GM21423 (cell line): ENCODE data around the gene INPP5E.

Experiments used
- ATAC-seq: cut with Tn5 transposase; IDR thresholded peaks from one replicate; pipeline ENCODE4 v1.9.1; 2021; ENCODE audit warnings: mild to moderate bottlenecking, moderate library complexity; ENCODE audit not compliant: unreplicated experiment

INPP5E gene, protein sequence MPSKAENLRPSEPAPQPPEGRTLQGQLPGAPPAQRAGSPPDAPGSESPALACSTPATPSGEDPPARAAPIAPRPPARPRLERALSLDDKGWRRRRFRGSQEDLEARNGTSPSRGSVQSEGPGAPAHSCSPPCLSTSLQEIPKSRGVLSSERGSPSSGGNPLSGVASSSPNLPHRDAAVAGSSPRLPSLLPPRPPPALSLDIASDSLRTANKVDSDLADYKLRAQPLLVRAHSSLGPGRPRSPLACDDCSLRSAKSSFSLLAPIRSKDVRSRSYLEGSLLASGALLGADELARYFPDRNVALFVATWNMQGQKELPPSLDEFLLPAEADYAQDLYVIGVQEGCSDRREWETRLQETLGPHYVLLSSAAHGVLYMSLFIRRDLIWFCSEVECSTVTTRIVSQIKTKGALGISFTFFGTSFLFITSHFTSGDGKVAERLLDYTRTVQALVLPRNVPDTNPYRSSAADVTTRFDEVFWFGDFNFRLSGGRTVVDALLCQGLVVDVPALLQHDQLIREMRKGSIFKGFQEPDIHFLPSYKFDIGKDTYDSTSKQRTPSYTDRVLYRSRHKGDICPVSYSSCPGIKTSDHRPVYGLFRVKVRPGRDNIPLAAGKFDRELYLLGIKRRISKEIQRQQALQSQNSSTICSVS

DNA sequence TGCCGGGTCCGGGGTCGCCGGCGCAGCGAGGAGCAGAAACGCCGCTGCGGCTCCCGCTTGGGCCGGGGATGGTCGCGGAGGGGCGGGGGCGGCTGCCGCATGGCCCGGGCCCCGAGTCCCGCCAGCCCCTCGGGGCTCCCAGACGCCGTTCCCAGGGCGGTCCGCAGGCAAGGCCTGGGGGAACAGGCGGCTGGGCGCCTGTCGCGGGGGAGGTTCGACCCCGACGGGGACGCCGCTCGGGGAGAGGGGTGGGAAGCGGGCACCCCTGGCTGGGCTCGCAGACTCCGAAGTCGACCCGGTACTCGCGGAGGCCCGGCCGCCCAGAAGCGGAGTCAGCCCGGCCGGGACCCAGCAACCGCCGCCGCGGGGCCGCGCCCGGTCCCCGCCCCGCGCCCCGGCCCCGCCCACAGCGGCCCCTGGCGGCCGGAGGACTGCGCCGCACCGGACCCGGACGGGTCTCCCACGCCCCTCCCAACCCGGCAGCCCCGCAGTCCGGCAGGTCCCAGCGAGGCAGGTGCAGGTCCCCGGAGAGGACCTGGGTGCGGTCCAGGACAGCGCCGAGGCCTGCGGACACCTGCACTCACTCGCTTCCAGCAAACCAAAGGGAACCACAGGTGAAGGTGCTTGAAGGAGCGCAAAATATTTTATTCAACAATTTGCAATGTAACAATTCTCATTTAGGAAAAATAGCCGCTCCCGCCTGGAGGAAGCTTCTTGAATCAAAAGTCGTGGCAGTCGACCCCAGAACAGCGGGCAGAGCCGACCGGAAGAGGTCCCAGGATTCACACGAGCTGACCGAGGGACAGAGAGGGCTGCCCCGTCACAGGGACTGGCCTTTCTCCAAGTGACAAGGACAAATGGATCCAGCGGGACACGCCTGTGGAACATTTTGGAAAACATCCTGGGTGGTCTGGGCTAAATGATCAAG is at the start of gene INPP5E:
INPP5E (minus strand) TSS at position 365 of the 928 bp plus-strand sequence. CDS start 426 bp downstream, outside the sequence.
- peak; percentile 76 for ATAC-seq

DNA sequence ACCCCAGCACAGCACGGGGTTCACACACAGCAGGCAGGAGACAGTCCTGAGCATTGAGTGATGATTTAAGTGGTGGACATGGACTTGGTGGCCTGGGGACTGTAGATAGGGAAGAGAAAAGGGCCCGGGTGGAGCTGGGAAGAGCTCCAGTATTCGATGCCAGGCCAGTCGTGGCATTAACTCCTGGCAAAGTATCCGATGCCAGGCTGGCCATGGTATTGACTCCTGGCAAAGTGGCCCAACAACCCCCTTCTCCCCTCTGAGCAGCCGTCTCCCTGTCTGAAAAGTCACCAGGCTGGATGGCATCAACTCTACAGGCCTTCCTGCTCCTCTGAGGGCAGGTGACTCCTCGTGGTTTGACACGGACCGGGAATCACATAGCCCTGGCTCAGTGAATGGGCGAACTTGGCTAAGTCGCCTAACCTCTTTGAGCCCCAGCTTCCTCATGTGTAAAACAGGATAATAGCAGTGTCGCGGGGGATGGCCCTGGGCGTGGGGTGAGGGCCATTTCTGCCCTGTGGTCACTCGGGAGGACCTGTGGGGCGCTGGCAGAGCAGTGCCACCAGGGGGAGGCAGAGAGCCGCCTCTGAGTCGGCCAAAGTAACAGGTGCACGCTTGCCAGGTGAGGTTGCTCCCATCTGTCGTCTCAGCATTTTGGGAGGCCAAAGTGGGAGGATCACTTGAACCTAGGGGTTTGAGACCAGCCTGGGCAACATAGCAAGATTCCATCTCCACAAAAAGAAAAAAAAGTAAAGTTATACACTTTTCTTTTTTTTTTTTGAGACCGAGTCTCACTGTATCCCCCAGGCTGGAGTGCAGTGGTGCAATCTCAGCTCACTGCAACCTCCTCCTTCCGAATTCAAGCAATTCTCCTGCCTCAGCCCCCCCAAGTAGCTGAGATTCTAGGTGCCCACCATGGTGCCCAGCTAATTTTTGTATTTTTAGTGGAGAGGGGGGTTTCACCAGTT is 48.9 kb upstream of the INPP5E start:
- no peak for ATAC-seq

DNA sequence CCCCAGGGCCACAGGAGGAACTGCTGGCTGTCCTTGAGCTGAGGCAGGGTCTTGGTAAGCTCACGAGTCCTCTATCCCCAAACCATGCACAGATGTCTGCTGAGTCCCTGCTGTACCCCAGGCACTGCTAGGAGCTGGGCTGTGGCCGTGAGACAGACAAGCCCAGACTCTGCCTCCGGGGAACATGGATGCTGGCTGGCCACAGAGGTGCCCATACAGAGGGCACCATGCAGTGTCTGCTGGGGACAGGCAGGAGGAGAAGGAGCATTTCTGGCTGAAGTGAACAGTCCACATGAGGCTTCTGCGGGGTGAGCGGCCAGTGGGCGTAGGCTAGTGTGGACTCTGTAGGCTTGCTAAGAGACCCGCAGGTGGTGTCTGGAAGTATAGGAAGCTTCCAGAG is 48.0 kb upstream of the INPP5E start:
- ATAC-seq: no peak

DNA sequence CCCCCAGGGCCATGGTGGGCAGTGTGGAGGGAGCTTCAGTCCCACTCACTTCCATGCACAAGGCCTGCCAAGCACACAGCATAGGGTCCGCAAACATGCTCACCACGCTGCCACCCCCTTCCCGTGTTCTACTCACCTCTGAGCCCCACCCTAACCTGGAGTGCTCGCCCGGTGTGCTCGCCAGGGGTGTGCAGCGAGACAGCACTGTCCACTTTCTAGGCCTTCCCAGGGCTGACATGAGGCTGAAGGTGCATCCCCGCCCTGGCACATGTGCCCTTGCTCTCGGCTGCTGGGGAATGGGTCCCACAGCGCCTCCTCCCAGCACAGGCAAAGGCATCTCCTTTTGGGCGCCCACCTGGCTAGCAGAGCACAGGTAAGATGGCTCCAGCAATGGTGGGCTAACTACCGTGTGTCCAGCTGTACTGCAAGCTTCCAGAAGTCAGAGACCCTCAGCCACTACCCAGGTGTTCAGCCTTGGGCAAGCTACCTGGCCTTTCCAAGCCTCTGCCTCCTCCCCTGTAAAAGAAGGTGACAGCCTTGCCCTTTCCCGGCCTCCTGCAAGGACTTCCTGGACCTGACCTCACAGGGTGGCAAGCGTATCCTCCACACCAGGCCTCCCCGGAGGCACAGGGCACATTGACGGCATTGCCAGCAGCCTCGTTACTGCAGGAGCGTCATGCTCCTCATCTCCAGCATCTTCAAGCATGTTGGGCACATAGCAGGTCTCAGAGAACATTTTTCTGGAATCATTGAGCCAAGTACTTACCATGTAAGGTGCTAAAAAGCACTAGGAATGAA is 47.4 kb upstream of the INPP5E start:
- no peak for ATAC-seq

DNA sequence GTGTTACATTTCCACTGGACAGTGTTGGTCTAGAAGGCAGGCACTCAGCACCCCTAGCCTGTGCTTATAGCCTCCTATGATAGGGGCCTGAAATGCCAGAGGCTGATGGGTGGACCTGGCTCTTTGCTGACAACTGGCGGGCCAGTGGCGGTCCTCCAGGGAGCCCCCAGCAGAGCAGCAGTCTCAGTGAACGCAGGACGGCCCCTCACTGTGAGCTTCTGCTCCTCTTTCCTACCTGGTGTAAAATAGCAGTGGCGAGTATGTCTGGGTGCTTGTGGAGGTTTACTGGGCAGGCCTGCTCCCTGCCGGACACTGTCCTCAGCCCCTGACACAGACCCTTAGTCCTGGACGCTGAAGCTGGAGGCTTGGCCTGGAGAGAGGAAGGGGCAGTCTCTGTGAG is 46.5 kb upstream of the INPP5E start:
- no peak for ATAC-seq

DNA sequence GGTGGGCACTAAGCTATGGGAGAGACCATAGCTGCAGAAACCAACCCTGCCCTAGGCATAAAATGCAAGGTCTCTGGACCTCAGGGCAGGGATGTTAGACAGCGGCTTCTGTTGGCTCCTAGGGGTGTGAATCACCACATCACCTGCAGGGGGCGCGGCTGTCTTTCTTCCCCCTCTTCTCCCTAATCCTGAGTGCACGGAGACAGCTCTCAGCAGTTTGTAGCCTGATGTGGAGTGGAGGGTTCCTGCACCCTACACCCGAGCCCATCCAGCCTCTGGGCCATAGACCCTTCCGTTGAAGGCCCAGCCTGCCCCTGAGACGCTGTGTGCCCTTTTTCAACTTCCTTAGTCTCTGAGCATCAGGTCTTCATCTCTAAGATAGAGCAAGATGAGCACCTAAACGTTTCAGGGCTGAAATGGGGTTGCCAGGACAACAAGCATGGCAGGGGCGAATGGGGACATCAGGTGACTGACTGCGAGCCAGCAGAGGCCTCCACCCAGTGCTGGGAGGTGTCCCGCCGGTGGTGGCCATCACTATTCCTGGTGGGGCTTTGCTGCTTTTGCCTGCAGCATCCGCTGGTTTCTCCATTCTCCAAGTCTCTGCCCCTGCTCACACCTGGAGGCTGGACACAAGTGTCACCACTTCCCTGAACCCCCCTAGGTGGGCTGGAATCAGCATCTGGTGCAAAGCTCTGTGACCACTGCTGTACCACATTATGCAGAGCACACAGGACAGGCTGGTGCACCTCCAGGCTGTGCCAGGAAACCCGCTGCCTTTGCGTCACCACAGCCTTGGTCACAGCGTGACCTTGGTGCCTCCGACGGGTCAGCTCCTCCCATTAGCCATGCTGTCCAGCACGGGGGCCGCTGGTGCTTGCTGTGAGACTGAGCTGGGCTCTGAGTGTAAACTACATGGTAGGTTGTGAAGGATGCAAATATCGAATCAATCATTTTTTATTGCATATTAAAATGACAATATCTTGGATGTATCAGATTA is 45.7 kb upstream of the INPP5E start:
- no peak for ATAC-seq

DNA sequence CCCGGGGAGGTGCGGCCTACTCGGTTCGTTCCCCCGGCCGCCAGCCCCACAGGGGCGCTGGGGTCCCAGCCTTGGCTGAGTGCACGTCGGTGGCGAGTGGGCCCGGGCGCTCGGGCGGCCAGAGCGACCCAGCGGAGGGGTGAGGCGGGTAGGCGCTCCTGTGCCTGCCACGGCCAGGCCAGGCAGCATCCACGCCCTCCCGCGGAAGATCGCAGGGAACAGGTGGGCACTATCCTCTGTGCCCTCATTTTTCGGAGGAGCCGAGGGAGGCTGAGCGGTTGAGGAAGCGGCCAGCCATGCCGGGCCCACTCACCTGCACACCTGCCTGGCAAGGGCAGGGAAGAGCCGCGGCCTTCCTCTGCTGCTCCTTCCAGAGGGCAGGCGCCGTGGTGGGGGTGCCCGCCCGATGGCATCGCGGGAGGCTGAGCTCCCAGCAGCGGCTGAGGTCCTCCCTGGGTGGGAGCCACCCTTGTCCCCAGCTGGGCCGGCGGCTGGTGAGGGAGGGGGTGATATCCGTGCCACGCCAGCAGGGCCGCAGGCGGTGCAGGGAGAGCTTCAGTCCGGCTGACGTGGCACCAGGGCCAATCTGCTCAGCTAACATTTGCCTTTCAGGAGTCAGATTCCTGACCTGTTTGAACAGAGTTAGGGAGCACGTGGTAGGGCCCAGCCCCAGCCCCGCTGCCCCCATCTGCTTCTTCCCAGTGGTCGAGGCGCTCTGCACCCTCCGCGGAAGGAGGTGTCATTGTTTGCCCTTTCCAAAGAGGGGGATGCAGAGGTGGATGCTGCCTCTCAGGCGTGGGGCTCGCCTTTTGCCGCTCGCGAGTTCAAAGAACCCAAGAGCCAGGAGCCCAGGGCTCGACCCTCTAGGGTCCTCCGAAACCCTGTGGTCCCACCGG is 44.8 kb upstream of the INPP5E start:
- no peak for ATAC-seq

DNA sequence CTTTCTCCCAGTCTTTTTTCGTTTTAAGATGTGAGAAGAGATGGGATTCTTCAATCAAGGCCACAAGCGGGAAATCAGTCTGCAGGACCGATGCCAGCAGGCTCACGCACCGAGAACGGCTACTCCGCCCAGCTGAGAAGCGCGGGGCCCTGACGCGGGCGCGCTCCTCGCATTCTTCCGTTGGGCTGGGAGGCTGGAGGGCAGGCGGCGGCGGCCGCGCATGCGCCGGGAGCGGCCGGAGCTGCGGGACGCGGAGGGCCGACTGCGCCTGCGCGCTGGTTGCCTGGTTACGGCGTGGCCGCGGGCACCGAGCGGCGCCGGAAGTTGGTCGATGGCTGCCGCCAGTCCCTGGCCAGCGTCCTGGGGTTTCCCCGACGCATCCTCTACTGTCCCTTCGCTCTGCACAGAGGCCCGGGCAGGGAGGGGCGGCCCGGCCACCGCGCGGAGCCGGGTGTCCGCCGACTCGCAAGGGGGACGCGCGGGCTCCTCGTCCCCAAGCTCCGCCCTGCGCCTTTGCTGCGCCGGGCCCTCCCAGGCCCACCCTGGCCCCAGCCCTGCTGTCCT is 44.0 kb upstream of the INPP5E start:
- peak; percentile 53 for ATAC-seq

DNA sequence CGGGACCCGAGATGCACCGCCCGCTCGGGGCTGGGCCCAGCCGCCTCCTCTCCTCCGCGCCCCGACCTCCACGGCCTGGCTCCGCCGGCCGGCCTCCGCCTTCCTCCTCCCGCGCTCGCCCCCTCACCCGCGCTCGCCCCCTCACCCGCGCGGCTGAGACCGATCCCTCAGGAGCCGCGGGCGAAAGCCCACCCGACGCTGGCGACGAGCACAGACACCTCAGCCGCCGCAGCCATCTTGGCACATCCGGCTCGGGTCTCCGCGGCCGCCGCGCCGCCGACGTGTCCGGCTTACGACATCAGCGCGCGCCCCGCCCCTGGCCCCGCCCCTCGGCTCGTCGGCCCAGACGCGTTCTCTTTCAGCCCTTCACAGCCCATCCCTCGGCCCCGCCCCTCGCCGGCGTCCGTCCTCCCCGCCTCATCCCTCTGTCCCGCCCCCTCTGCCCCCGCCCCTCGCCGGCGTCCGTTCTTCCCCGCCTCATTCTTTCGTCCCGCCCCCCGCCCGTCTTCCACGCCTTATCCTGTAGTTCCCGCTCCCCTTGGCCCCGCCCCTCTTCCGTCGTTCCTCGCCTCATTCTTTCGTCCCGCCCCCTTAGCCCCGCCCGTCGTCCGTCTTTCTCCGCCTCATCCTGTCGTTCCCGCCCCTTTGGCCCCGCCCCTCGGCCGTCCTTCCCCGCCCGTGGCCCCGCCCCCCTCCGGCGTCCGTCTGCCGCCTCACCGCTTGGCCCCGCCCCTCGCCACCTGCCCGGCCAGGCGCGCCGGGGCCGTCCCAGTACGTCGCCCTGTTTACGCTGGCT is 43.3 kb upstream of the INPP5E start, which contains the start of gene SEC16A:
SEC16A (minus strand) TSS at position 248 of the 796 bp plus-strand sequence. CDS start 5,425 bp downstream, outside the sequence.
- ATAC-seq: peak; percentile 48

DNA sequence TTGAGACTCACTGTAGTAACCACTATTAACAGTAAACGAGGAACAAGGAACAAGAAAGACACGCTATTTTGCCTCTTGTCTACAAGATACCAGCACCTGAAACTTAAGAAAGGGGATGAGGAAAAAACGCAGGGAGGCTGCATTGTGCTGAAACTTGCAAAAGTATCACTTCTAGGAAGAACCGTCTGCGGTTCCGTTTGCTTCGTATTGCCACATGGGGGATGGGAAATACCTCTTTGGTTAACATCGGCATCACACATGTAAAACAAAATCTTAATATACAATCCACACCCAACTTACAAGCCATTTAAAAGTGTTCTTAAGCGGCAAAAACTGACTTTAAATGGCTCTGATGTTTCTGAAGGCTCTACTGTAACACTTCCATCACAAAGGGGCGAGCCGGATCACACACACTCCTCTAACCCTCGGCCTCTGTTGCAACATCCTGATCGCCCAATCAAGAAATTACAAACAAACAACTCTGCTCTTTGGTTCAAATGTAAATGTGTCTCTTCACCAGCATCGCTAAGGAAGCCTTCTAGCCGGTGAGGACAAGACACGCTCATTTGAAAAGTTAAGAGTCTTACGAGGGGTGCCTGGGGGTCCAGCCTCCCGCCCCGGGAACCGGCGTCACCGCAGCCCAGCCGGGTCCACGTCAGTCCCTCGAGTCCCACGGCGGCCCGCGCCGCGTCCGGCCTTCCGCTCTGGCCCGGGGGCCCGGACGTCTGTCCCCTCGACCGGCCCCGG is 42.6 kb upstream of the INPP5E start:
- ATAC-seq: no peak

DNA sequence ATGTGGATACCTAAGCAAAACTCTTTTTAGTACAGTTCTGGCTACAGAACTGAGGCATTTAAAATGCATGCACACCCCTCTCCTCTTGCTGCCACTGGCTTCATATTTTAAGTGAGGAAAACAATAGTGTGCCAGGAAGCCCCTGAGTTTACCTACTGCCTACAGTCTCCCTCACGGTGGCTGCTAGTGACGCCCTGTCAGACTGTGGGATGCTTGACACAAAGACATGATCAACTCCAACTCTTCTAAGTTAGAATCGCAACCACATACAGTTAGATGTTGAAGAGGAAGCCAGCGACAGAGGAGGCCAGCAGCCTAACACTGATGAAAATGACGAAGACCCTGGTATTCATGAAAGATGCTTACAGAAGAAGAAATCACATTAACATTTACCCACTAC is 41.9 kb upstream of the INPP5E start:
- no peak for ATAC-seq

DNA sequence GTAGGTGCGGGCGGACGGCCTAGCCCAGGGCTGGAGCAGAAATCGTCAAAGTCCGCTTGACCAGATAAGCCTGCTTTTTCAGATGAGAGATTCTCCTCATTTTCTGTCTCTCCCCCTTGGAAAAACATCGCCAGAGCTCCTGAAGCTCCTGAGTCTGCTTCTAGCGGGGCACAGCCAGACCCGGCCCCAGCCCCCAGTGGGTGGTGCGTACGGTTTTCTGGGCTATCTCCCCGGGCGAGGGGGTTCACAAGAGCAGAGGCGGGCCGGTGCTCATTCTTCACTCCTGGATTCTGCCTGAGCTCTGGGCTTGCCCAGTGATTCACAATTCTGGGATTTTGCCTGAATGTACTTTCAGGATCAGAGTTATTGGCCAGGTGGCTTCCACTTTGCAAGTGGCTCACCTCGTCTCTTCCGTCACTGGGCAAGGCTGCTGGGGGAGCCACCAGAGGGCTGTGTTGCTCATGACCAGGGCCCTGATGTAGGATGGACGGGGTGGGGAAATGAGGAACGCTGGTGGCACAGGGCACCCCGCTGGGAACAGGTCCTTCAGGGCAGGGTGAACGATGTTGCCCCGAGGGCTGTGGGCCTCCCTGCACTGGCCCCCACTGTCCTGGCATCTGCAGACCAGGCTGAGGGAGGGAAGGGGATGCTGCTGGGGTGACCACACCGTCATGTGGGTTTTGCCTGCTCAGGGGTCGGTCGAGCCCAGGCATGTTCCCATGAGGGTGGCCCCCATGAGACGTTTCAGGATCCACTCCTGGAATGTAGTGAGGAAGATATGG is 36.9 kb upstream of the INPP5E start:
- no peak for ATAC-seq

DNA sequence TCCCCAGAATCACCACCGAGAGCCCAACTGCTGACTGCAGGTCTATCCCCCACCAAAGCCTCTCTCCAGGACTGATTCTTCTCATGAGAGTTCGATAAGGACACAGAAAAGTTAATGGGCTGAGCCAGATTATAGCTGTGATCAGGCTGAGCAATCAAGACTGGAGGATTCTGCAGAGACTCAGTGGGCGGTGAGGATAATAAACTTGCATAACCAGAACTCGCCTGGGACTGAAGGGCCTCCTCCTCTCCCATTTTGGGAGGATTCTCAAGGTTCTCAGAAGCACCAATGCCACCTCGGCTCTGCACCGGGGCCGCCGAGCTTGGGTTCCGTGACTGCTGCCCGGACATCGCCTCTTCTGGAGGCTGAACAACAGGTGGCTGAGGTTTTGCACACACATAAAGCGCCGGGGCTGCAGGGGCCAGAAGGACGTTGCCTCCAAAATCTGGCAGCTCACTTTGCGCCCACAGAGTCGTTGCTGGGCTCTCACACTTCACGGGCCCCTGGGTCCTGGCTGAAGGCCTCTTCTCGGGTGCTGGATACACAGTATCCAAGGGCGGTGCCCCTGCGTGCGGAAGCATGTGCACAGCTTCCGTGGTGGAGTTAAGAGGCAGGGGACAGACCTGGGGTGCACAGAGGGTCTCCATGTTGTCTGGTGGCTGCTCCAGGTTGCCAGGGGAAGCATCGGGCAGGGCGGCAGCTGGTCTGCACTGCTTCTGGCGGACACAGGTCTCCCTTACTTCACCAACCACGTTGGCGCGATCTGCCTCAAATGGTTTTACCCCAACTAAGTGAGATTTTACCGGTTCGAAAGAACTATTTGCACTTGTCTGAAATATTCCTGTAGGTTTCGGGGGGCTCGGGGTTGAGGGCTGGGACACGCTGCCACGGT is 35.6 kb upstream of the INPP5E start:
- ATAC-seq: no peak
